Nephron progenitor cell (in vitro differentiated cells): ENCODE measurements around the gene GRIK5.

ENCODE experiments used
- DNase-seq: peaks from one replicate; pipeline ENCODE4 v3.0.0; 2021
- H3K27ac Mint-ChIP-seq: 2 replicates; pipeline ENCODE4 v1.8.0; 2021; ENCODE audit warnings: mild to moderate bottlenecking, moderate library complexity, mixed read lengths
- H3K27me3 Mint-ChIP-seq: 2 replicates; pipeline ENCODE4 v1.8.0; 2021; ENCODE audit warnings: mild to moderate bottlenecking, low read depth, mixed read lengths; ENCODE audit not compliant: poor library complexity
- H3K36me3 Mint-ChIP-seq: 2 replicates; pipeline ENCODE4 v1.8.0; 2021; ENCODE audit warnings: low read depth, mixed read lengths
- H3K4me1 Mint-ChIP-seq: 2 replicates; pipeline ENCODE4 v1.8.0; 2021; ENCODE audit warnings: mixed read lengths
- H3K4me3 Mint-ChIP-seq: 2 replicates; pipeline ENCODE4 v1.8.0; 2021; ENCODE audit warnings: mild to moderate bottlenecking, moderate library complexity, mixed read lengths
- H3K9me3 Mint-ChIP-seq: 2 replicates; pipeline ENCODE4 v1.8.0; 2021; ENCODE audit warnings: mild to moderate bottlenecking, moderate library complexity, mixed read lengths
- CTCF ChIP-seq: fragments of 200-600 bp; sonication (generic); IDR thresholded peaks from 2 replicates; pipeline ENCODE4 v1.5.0; 2021; ENCODE audit warnings: antibody characterized with exemption

GRIK5 gene

GRCh38 chr19:41981724-41982123 lies 88.3 kb downstream of the GRIK5 start:
- Mint-ChIP-seq H3K27me3 (peaks cover 10% of the 10 kb centered on the region), H3K36me3 (no peaks in the 10 kb centered on the region), H3K4me3 (no peak overlapping the region), H3K27ac (no peak overlapping the region), H3K4me1 (no peaks in the 10 kb centered on the region), H3K9me3 (no peaks in the 10 kb centered on the region)
- TF ChIP-seq CTCF = no peak
- no peak for DNase-seq

- no peak for DNase-seq
- Mint-ChIP-seq H3K9me3 (no peaks in the 10 kb centered on the region), H3K27me3 (peaks cover 3% of the 10 kb centered on the region), H3K36me3 (no peaks in the 10 kb centered on the region), H3K4me3 (no peak overlapping the region), H3K4me1 (peaks cover 4% of the 10 kb centered on the region), H3K27ac (no peak overlapping the region)
- TF ChIP-seq CTCF = no peak
These were observed 91.5 kb downstream of the GRIK5 start for GRCh38 chr19:41978470-41978869.

GRCh38 chr19:41977916-41978315 lies 92.1 kb downstream of the GRIK5 start:
- Mint-ChIP-seq H3K36me3 (no peaks in the 10 kb centered on the region), H3K9me3 (no peaks in the 10 kb centered on the region), H3K27me3 (peaks cover 3% of the 10 kb centered on the region), H3K4me3 (no peak overlapping the region), H3K4me1 (peaks cover 4% of the 10 kb centered on the region), H3K27ac (no peak overlapping the region)
- no peak for DNase-seq
- no peak for TF ChIP-seq CTCF

- Mint-ChIP-seq H3K27me3 (peaks cover 13% of the 10 kb centered on the region), H3K27ac (no peak overlapping the region), H3K36me3 (no peaks in the 10 kb centered on the region), H3K9me3 (no peaks in the 10 kb centered on the region), H3K4me3 (no peak overlapping the region), H3K4me1 (peaks cover 9% of the 10 kb centered on the region)
- no peak for DNase-seq
- TF ChIP-seq CTCF = no peak
These were observed 95.4 kb downstream of the GRIK5 start for GRCh38 chr19:41974652-41975051.

GRCh38 chr19:41971363-41971762 lies 98.6 kb downstream of the GRIK5 start:
- Mint-ChIP-seq H3K4me1 (peaks cover 9% of the 10 kb centered on the region), H3K9me3 (no peaks in the 10 kb centered on the region), H3K36me3 (no peaks in the 10 kb centered on the region), H3K4me3 (no peak overlapping the region), H3K27me3 (peaks cover 10% of the 10 kb centered on the region), H3K27ac (no peak overlapping the region)
- TF ChIP-seq CTCF = no peak
- DNase-seq = no peak

GRCh38 chr19:41969772-41970458 lies 100.1 kb downstream of the GRIK5 start:
- no peak for TF ChIP-seq CTCF
- Mint-ChIP-seq H3K4me3 (no peak overlapping the region), H3K27me3 (peaks cover 10% of the 10 kb centered on the region), H3K9me3 (no peaks in the 10 kb centered on the region), H3K27ac (no peak overlapping the region), H3K4me1 (peaks cover 12% of the 10 kb centered on the region), H3K36me3 (no peaks in the 10 kb centered on the region)
- no peak for DNase-seq
